ENCODE measurements around the gene TRPM3. TPM values are rescaled to one million over a fixed set of nuclear protein-coding genes. Genes with fewer than 3 reads are reported as not detected.

The TRPM3 gene
- total RNA-seq, 4 donors from 2014 or later, result 5.2 to 8.1 (median 7.3) TPM

DNA sequence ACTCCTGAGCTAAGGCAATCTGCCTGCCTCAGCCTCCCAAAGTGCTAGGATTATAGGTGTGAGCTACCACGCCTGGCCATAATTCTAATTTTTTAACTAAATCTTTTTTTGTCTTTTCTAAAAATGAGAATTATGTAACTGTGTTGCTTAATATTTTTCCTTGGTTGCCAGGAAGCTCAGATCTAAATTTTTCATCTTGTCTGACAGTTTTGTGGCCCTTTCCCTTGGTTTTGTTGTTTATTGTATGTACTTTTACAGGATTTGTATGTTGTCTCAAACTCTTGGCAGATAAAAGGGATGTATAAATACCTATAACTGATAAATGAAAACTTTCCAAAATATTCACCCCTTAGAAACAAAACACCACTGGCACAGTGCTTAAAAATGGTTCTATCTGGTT lies 618.7 kb downstream of the TRPM3 start:
- TF ChIP-seq POLR2A (IDR thresholded peaks at IDR 0.05) (no peak), EP300 (IDR thresholded peaks at IDR 0.05) (peak in 1 of 2 donors; percentile 6), CTCF (IDR thresholded peaks at IDR 0.05) (no peak)
- peaks cover 0 to 24% (median 7%) of the 10 kb centered on the region in 4 donors for H3K4me1 ChIP-seq
- WGBS, 2 donors, result 64 to 76% methylated on average over 1 of the region's 1 CpG
- no peak overlapping the region for H3K4me3 ChIP-seq
- H3K36me3 ChIP-seq, result no peaks in the 10 kb centered on the region
- no peaks in the 10 kb centered on the region for H3K27me3 ChIP-seq
- no peaks in the 10 kb centered on the region for H3K9me3 ChIP-seq
- H3K27ac ChIP-seq, result peak overlapping the region in 2 of 4 donors; percentile 45 to 51
- no peak for DNase-seq (ENCODE audit: low spot score in 2 of 2)

- no peak for TF ChIP-seq CTCF (IDR thresholded peaks at IDR 0.05)
- TF ChIP-seq EP300 (IDR thresholded peaks at IDR 0.05), result no peak
- no peak for TF ChIP-seq POLR2A (IDR thresholded peaks at IDR 0.05)
- Histone ChIP-seq H3K27ac (no peak overlapping the region), H3K9me3 (no peaks in the 10 kb centered on the region), H3K4me3 (no peak overlapping the region), H3K27me3 (no peaks in the 10 kb centered on the region), H3K36me3 (no peaks in the 10 kb centered on the region), H3K4me1 (peaks cover 0 to 24% (median 6%) of the 10 kb centered on the region in 4 donors)
- DNase-seq (ENCODE audit: low spot score in 2 of 2), result no peak
- WGBS, 2 donors, result 64 to 69% methylated on average over 1 of the region's 1 CpG
Observed at GRCh38 chr9:70500793-70501192, 620.6 kb downstream of the TRPM3 start.

DNA sequence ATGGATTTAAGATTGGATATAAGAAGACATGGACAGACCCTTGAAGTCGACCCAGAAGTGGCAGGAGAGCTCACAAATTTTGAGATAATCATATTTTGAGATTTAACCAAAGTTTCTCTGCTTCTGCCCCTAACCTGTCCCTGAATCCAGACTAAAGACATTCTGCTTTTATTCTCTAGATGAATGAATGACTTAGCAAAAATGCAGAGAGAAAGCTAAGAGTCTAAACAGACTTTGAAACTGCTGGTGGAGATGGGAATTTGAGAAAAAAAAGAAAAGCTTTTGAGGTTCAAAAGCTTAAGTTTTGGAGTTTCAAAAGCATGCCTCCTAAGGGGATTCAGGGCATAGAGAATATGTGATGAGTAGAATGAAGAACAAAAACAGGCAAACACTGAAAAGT lies 621.8 kb downstream of the TRPM3 start:
- no peak overlapping the region for H3K4me3 ChIP-seq
- no peak for DNase-seq (ENCODE audit: low spot score in 2 of 2)
- no peaks in the 10 kb centered on the region for H3K36me3 ChIP-seq
- TF ChIP-seq POLR2A (IDR thresholded peaks at IDR 0.05), result no peak
- no peak for TF ChIP-seq CTCF (IDR thresholded peaks at IDR 0.05)
- no peak for TF ChIP-seq EP300 (IDR thresholded peaks at IDR 0.05)
- WGBS, 2 donors, result 86 to 87% methylated on average over 1 of the region's 1 CpG
- no peaks in the 10 kb centered on the region for H3K9me3 ChIP-seq
- peaks cover 0 to 24% (median under 1%) of the 10 kb centered on the region in 4 donors for H3K4me1 ChIP-seq
- H3K27ac ChIP-seq, result no peak overlapping the region
- H3K27me3 ChIP-seq, result no peaks in the 10 kb centered on the region

- WGBS, 2 donors, result 93 to 95% methylated on average over 3 of the region's 3 CpGs
- no peaks in the 10 kb centered on the region for H3K9me3 ChIP-seq
- H3K27me3 ChIP-seq, result no peaks in the 10 kb centered on the region
- DNase-seq (ENCODE audit: low spot score in 2 of 2), result no peak
- no peak overlapping the region for H3K4me3 ChIP-seq
- peaks cover 0 to 24% (median 0%) of the 10 kb centered on the region in 4 donors for H3K4me1 ChIP-seq
- TF ChIP-seq EP300 (IDR thresholded peaks at IDR 0.05) (no peak), CTCF (IDR thresholded peaks at IDR 0.05) (no peak), POLR2A (IDR thresholded peaks at IDR 0.05) (no peak)
- no peak overlapping the region for H3K27ac ChIP-seq
- no peaks in the 10 kb centered on the region for H3K36me3 ChIP-seq
Observed at GRCh38 chr9:70498866-70499265, 622.6 kb downstream of the TRPM3 start.

DNA sequence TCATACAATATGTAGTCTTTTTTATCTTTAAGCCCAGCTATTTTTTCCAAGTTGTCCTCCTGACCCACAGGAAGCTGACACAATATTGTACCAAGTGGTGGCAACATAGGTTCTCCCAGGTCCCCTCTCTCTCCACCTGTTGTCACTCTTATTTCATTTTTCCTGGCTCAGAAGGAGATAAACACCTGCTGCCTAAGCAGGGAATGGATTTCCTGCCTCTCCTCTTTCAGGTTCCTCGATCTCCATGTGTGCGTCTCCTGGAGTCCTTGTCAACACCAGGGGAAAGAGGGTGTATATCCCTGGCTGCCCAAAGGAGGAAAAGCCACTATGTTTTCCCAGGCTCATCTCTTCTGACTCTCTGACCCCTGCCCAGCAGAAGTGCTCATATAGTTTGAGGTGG lies 625.2 kb downstream of the TRPM3 start:
- 93 to 94% methylated on average over 2 of the region's 2 CpGs for WGBS, 2 donors
- TF ChIP-seq CTCF (IDR thresholded peaks at IDR 0.05) (no peak), POLR2A (IDR thresholded peaks at IDR 0.05) (no peak), EP300 (IDR thresholded peaks at IDR 0.05) (no peak)
- Histone ChIP-seq H3K27me3 (no peaks in the 10 kb centered on the region), H3K4me3 (no peak overlapping the region), H3K27ac (no peak overlapping the region), H3K4me1 (peaks cover 0 to 40% (median 19%) of the 10 kb centered on the region in 4 donors), H3K36me3 (no peaks in the 10 kb centered on the region), H3K9me3 (no peaks in the 10 kb centered on the region)
- no peak for DNase-seq (ENCODE audit: low spot score in 2 of 2)
